ENCODE data around the gene ALOX12B.

ALOX12B gene

GRCh38 chr17:8047769-8048110 lies 39.8 kb downstream of the ALOX12B start:
- TF ChIP-seq, protein P1, sequence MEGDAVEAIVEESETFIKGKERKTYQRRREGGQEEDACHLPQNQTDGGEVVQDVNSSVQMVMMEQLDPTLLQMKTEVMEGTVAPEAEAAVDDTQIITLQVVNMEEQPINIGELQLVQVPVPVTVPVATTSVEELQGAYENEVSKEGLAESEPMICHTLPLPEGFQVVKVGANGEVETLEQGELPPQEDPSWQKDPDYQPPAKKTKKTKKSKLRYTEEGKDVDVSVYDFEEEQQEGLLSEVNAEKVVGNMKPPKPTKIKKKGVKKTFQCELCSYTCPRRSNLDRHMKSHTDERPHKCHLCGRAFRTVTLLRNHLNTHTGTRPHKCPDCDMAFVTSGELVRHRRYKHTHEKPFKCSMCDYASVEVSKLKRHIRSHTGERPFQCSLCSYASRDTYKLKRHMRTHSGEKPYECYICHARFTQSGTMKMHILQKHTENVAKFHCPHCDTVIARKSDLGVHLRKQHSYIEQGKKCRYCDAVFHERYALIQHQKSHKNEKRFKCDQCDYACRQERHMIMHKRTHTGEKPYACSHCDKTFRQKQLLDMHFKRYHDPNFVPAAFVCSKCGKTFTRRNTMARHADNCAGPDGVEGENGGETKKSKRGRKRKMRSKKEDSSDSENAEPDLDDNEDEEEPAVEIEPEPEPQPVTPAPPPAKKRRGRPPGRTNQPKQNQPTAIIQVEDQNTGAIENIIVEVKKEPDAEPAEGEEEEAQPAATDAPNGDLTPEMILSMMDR (IDR thresholded peaks at IDR 0.05; ENCODE audit: unreplicated experiment in 3 of 3): no peak
- Mint-ChIP-seq H3K4me1 (no peaks in the 10 kb centered on the region), H3K9me3 (no peaks in the 10 kb centered on the region), H3K27ac (no peak overlapping the region), H3K27me3 (ENCODE audit: low read depth) (peaks cover 26% of the 10 kb centered on the region), H3K36me3 (ENCODE audit: low read depth) (no peaks in the 10 kb centered on the region), H3K4me3 (no peak overlapping the region)

GRCh38 chr17:8046929-8047768 lies 40.4 kb downstream of the ALOX12B start:
- no peak overlapping the region for H3K27ac Mint-ChIP-seq
- H3K4me1 Mint-ChIP-seq: no peaks in the 10 kb centered on the region
- peaks cover 26% of the 10 kb centered on the region for H3K27me3 Mint-ChIP-seq (ENCODE audit: low read depth)
- no peaks in the 10 kb centered on the region for H3K9me3 Mint-ChIP-seq
- no peaks in the 10 kb centered on the region for H3K36me3 Mint-ChIP-seq (ENCODE audit: low read depth)
- H3K4me3 Mint-ChIP-seq: no peak overlapping the region
- TF ChIP-seq, protein P1 (IDR thresholded peaks at IDR 0.05; ENCODE audit: unreplicated experiment in 3 of 3): no peak

DNA sequence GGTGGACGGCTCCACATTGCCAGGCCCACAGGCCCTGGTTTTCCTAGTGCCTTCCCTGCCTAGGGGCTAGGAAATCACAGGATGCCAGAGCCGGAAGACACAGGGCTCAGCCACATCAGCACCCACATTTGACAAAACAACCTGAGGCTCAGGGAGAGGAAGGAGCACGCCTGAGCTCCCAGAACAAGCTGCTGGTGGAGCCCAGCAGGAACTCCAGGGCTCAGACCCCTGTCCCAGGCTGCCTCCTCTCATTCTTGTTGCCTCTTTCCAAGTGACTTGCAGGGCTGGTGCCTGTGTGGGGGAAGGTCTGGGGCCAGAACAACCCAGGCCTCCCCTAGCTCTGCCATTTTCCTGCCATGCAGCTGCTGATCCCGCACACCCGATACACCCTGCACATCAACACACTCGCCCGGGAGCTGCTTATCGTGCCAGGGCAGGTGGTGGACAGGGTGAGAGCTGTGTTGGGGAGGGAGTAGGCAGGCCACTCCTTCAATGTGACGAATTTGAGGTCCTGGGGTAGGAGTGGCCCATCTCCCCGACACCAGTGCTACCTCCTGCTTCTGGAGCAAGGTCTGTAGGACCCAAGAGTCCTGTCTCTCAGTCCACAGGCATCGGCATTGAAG lies 41.1 kb downstream of the ALOX12B start:
- H3K9me3 Mint-ChIP-seq: no peaks in the 10 kb centered on the region
- peaks cover 3% of the 10 kb centered on the region for H3K4me1 Mint-ChIP-seq
- H3K4me3 Mint-ChIP-seq: no peak overlapping the region
- peaks cover 28% of the 10 kb centered on the region for H3K27me3 Mint-ChIP-seq (ENCODE audit: low read depth)
- no peaks in the 10 kb centered on the region for H3K36me3 Mint-ChIP-seq (ENCODE audit: low read depth)
- TF ChIP-seq, protein P1 (IDR thresholded peaks at IDR 0.05; ENCODE audit: unreplicated experiment in 3 of 3): no peak
- no peak overlapping the region for H3K27ac Mint-ChIP-seq

DNA sequence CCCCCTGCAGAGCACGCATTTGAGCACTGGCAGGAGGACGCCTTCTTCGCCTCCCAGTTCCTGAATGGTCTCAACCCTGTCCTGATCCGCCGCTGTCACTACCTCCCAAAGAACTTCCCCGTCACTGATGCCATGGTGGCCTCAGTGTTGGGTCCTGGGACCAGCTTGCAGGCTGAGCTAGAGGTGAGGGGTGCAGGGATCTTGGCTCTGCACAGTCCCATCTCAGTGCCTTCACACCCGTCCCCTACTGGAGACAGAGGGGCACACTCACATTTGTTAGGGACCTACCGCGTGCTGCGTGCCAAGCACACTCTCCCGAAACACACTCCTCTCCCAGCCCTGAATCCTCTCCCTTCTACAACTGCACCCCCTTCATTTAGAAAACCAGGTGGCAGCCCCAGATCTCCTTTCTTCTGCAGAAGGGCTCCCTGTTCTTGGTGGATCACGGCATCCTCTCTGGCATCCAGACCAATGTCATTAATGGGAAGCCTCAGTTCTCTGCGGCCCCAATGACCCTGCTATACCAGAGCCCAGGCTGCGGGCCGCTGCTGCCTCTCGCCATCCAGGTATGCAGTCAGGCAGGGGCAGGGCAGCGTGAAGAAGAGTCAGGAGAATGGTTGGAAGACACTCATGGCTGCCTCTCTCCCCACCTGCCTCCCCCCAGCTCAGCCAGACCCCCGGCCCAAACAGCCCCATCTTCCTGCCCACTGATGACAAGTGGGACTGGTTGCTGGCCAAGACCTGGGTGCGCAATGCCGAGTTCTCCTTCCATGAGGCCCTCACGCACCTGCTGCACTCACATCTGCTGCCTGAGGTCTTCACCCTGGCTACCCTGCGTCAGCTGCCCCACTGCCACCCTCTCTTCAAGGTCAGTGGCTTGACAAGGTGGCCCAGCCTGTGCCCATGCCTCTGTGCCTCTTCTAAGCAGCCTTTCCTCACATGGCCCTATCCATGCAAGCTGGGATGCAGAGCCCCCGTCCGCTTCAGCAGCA lies 42.4 kb downstream of the ALOX12B start:
- H3K27me3 Mint-ChIP-seq (ENCODE audit: low read depth): peaks cover 31% of the 10 kb centered on the region
- H3K9me3 Mint-ChIP-seq: no peaks in the 10 kb centered on the region
- TF ChIP-seq, protein P1 (IDR thresholded peaks at IDR 0.05; ENCODE audit: unreplicated experiment in 3 of 3): no peak
- peaks cover 14% of the 10 kb centered on the region for H3K4me1 Mint-ChIP-seq
- no peaks in the 10 kb centered on the region for H3K36me3 Mint-ChIP-seq (ENCODE audit: low read depth)
- H3K4me3 Mint-ChIP-seq: no peak overlapping the region
- H3K27ac Mint-ChIP-seq: no peak overlapping the region

- H3K27me3 Mint-ChIP-seq (ENCODE audit: low read depth): peaks cover 36% of the 10 kb centered on the region
- H3K27ac Mint-ChIP-seq: no peak overlapping the region
- H3K9me3 Mint-ChIP-seq: no peaks in the 10 kb centered on the region
- H3K4me1 Mint-ChIP-seq: peaks cover 14% of the 10 kb centered on the region
- TF ChIP-seq, protein P1 (IDR thresholded peaks at IDR 0.05; ENCODE audit: unreplicated experiment in 3 of 3): no peak
- H3K4me3 Mint-ChIP-seq: no peak overlapping the region
- H3K36me3 Mint-ChIP-seq (ENCODE audit: low read depth): no peaks in the 10 kb centered on the region
These were observed 45.5 kb downstream of the ALOX12B start for GRCh38 chr17:8041979-8042378.

All from nephron (organoid).